SKM-1 treated with dmso at 0.1 percent for 144 hours (cell line): ENCODE measurements around the gene ASB10.

ENCODE experiments used
- DNase-seq: peaks from one replicate; lab custom pipeline; 2025; ENCODE audit not compliant: unreplicated experiment; lab: John Stamatoyannopoulos, UW

Gene ASB10

GRCh38 chr7:151135866-151136843 is 50.9 kb downstream of the ASB10 start:
- DNase-seq, result no peak

DNA sequence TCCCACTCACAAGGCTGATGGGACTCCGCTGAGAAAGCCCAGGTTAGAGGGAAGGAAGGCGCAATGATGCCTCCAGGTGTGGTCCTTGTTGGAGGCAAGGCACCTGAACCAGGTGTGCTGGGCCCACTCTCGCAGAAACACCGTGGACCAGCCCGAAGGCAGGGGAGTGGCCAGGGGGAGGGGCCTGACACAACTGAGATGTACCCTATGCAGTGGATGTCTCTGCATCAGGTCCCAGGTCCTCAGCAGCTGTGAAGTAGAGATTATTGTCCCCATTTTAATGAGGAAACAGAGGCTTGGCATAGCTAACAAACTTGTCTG is 51.6 kb downstream of the ASB10 start:
- no peak for DNase-seq

GRCh38 chr7:151134743-151135524 is 52.1 kb downstream of the ASB10 start:
- no peak for DNase-seq

GRCh38 chr7:151133986-151134742 is 52.9 kb downstream of the ASB10 start:
- no peak for DNase-seq

DNA sequence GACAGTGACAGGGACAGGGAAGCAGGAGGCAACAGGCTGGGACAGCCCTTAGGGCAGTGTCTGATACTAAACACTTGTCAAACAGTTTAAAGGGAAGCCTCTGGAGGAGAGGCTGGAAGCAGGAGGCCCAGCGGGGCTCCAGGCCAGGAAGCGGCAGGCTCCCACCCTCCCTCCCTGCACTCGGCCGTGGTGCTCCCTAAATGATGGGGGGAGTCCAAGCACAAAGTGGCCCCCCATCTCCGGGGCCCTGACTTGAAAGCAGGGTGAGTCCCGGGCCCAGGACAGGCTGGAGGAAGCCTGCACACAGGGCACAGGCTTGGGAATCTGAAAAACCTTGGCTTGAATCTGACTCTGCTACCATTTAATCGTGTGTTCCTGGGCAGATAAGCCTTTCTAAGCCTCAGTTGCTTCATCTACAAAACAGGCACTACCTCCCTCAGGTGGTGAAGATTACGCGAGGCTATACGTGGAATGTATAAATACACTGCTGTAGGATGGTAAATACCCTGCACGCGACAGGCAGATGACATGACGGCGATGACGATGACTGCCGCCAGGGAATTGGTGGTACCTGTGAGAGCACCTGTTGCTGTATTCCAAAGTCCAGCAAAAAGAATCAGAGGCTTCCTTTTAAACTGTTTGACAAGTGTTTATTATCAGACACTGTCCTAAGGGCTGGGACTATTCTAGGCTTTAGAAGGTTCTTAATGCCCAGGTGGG is 53.6 kb downstream of the ASB10 start:
- no peak for DNase-seq

DNA sequence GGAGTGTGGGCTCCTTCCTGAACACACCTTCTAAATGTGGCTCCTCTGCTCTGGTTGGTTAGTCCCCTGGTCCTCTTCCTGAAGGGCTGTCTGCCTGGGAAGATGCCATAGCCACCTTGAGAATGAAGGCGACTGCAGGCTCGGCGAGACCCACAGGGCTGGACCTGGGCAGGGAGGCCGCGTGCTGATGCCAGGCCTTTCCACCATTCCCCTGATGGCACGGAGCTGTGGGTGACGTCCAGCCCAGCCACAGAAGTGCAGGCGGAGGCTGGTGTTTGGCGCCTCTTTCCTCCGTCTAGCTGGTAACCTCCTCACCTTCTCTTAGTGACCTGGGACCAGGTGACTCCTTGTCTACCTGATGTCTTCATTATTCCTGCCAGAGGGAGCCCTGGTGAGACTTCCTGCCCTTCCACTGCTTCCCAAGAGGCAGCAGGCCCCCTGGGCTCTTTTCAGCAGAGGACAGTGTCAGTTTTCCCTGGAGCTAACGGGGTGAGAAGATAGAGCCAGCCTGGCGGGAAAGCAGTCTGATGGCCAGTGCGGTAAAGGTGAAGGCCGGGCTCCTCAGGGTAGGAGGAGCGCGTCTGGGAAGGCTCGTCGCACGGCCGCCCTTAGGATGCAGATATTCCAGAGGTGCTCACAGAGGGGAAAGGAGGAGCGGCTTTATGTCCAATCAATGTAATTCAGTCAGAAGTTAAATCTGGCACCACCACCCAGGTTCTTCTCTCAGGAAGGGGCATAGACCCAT is 54.4 kb downstream of the ASB10 start:
- no peak for DNase-seq

DNA sequence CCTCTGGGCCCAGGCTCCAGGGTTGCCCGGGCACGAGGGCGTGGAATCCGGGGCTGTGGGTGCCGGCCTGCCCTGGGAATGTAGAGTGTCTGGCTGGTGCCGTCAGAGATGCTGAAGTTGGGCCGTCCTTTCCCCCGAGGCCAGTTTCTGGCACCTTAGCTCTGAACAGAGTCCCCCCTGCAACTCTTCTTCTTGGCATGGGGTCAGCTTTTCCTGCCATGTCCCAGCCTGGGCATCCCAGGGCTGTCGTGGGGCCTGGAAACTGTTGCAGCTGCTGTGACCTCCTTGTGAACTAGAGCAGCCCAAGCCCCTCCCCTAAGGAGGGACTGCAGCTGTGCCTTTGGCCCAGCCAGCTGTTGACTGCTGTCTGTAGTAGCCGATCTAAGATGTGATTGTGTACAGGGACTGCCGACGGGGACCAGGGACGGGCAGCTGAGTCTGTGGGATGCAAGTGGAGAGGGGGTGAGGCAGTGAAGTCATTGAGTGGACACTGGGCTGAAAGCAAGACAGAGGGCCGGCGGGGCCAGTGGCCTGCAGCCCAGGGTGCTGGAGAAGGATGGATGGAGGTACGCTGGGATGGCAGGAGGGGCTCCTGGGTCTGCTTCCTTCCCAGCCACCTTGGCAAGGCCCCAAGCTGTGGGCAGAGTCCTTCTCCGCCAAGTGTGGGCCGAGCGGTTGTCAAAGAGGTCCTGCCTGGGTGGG is 55.3 kb downstream of the ASB10 start:
- no peak for DNase-seq

GRCh38 chr7:151131224-151131591 is 55.8 kb downstream of the ASB10 start:
- DNase-seq, result no peak

DNA sequence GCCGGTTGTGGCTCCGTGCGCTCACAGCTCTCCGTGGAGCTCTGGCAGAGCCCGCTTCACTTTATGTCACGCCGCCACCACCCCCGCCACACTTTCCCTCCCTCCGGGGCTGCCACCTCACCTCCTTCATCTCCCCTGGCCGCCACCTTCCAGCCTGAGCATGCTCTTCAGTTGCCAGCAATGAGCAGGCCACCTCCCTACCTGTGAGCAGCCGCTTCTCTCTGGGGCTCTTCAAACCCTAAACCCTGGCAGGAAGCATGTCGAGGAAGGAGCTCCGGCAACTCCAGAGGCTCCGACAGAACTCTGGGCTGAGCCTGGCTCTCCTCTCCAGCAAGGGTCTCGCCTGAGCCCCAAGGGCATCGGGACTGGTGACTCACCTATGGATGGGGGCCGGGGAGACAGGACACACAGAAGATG is 56.3 kb downstream of the ASB10 start:
- DNase-seq, result no peak

- no peak for DNase-seq
Measured at GRCh38 chr7:151129960-151130591, 57.0 kb downstream of the ASB10 start.

GRCh38 chr7:151129117-151129959 is 57.7 kb downstream of the ASB10 start:
- DNase-seq, result no peak

DNA sequence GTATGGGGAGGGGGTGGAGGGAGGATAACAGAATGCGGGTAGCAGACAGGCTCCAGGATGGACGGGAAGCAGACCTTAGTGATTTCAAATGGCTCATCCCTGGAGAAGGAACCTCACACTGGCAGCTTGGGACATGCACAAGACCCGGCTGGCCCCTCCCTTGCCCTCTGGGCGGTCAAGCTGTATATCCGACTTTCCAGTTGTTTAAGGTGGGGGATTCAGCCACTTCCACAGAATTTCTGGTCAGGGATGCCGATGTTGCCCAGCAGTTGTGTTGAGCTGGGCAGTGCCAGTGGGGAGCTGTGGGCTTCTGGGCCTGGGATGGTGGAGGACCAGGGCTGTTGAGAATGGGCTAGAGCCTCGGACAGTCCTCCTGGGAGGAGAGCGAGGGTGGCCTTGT is 58.3 kb downstream of the ASB10 start:
- DNase-seq, result no peak

- no peak for DNase-seq
Measured at GRCh38 chr7:151128144-151128543, 58.9 kb downstream of the ASB10 start.

- no peak for DNase-seq
Measured at GRCh38 chr7:151126491-151127137, 60.4 kb downstream of the ASB10 start.

DNA sequence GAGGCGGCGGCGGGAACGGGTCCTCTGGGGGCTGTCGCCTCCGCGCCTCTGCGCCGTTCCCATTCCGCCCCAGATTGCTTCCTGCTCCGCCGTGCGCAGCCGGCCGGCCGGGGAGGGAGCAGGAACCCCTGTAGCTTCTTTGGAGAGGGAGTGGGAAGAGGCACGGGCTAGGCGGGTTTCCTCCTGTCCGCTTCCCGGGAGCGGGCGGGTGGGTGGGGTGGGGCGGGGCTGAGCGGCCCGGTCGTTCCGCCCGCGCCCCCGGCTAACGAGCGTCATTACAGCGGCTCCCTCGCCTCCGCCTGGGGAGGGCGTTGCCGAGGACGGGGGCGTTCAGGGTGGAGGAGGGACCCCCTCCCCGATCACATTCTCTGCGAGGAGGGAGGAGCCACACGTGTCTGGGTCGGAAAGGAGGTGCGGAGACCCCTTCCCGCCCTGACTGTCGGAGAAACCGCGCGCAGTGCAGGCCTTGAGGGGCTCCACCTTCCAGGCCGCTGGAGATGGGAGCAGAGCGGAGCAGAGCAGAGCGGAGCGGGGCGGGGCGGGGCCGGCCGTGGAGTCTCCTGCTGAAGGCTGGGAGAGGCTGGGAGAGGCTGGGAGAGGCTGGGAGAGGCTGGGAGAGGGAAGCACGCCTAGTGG is 61.1 kb downstream of the ASB10 start:
- no peak for DNase-seq
